PC-9 (cell line): ENCODE measurements around the gene LIN28B.

Source experiments
- CTCF ChIP-seq: fragments of 200-600 bp; sonication (generic); conservative IDR thresholded peaks from 2 replicates; pipeline ENCODE4 v1.6.1; 2017; ENCODE audit warnings: mixed run types, antibody characterized with exemption, mild to moderate bottlenecking, moderate library complexity
- EZH2 ChIP-seq: fragments of 200-600 bp; sonication (generic); IDR thresholded peaks from 2 replicates; pipeline ENCODE4 v1.8.0; 2017; ENCODE audit warnings: antibody characterized with exemption, low read depth

DNA sequence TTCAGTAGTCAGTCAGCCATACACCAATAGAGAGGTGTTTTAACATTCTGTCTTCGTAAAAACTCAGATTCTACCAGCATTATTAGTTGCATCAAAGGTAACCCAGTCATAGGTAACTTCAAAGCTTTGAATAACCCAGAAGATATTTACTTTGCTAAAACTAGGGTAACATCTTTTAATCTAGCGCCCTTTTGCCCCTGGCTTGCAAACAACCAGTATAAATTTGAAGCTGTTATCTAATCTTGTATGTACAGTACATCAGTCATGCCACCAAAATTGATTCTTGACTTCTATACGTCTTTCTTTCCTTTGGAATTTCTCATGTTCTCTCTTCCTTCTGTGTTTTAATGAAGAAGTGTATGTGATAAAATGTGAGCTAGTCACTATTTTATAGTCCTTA is 109.3 kb downstream of the LIN28B start:
- TF ChIP-seq CTCF (no peak), EZH2 (no peak)
